ENCODE data around the gene LRRD1.

Gene LRRD1

GRCh38 chr7:92141161-92141560, 37.8 kb downstream of the LRRD1 start:
- Histone ChIP-seq H3K79me2 (no peaks in the 10 kb centered on the region), H3K4me2 (ENCODE audit: low read length) (no peak overlapping the region), H3K9me3 (ENCODE audit: control insufficient read depth, low read length) (no peaks in the 10 kb centered on the region), H3K27me3 (ENCODE audit: control insufficient read depth, insufficient read depth, low read length) (no peaks in the 10 kb centered on the region), H3K9ac (no peak overlapping the region), H3K4me3 (ENCODE audit: low read depth, low read length) (no peak overlapping the region), H2AFZ (no peak overlapping the region), H3K36me3 (ENCODE audit: control insufficient read depth, insufficient read depth, low read length) (no peaks in the 10 kb centered on the region), H3K4me1 (no peaks in the 10 kb centered on the region), H3K27ac (no peak overlapping the region)
- TF ChIP-seq CTCF (IDR thresholded peaks at IDR 0.05): no peak

DNA sequence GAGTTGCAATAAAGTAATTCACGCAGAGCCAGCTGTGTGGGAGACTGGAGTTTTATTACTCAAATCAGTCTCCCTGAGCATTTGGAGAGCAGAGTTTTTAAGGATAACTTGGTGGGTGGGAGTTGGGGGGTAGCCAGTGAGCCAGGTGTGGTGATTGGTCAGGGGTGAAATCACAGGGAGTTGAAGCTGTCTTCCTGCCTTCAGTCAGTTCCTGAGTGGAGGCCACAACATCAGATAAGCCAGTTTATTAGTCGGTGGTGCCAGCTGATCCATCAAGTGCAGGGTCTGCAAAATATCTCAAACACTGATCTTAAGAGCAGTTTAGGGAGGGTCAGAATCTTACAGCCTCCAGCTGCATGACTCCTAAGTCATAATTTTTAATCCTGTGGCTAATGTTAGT, 41.4 kb downstream of the LRRD1 start:
- peaks cover 4% of the 10 kb centered on the region for H3K79me2 ChIP-seq
- no peak overlapping the region for H2AFZ ChIP-seq
- H3K27me3 ChIP-seq (ENCODE audit: control insufficient read depth, insufficient read depth, low read length): no peaks in the 10 kb centered on the region
- no peak overlapping the region for H3K9ac ChIP-seq
- H3K4me2 ChIP-seq (ENCODE audit: low read length): no peak overlapping the region
- H3K9me3 ChIP-seq (ENCODE audit: control insufficient read depth, low read length): no peaks in the 10 kb centered on the region
- H3K27ac ChIP-seq: no peak overlapping the region
- peaks cover 1% of the 10 kb centered on the region for H3K4me1 ChIP-seq
- H3K36me3 ChIP-seq (ENCODE audit: control insufficient read depth, insufficient read depth, low read length): no peaks in the 10 kb centered on the region
- no peak overlapping the region for H3K4me3 ChIP-seq (ENCODE audit: low read depth, low read length)
- no peak for TF ChIP-seq CTCF (IDR thresholded peaks at IDR 0.05)

- Histone ChIP-seq H3K4me2 (ENCODE audit: low read length) (peak overlapping the region; percentile 86), H3K4me1 (peaks cover 3% of the 10 kb centered on the region), H3K4me3 (ENCODE audit: low read depth, low read length) (peak overlapping the region; percentile 88), H3K9me3 (ENCODE audit: control insufficient read depth, low read length) (no peaks in the 10 kb centered on the region), H3K79me2 (peaks cover 4% of the 10 kb centered on the region), H2AFZ (peak overlapping the region; percentile 93), H3K9ac (no peak overlapping the region), H3K27me3 (ENCODE audit: control insufficient read depth, insufficient read depth, low read length) (no peaks in the 10 kb centered on the region), H3K27ac (peak overlapping the region; percentile 96), H3K36me3 (ENCODE audit: control insufficient read depth, insufficient read depth, low read length) (no peaks in the 10 kb centered on the region)
- TF ChIP-seq CTCF (IDR thresholded peaks at IDR 0.05): no peak
Measured at GRCh38 chr7:92135052-92135889, 43.7 kb downstream of the LRRD1 start.

DNA sequence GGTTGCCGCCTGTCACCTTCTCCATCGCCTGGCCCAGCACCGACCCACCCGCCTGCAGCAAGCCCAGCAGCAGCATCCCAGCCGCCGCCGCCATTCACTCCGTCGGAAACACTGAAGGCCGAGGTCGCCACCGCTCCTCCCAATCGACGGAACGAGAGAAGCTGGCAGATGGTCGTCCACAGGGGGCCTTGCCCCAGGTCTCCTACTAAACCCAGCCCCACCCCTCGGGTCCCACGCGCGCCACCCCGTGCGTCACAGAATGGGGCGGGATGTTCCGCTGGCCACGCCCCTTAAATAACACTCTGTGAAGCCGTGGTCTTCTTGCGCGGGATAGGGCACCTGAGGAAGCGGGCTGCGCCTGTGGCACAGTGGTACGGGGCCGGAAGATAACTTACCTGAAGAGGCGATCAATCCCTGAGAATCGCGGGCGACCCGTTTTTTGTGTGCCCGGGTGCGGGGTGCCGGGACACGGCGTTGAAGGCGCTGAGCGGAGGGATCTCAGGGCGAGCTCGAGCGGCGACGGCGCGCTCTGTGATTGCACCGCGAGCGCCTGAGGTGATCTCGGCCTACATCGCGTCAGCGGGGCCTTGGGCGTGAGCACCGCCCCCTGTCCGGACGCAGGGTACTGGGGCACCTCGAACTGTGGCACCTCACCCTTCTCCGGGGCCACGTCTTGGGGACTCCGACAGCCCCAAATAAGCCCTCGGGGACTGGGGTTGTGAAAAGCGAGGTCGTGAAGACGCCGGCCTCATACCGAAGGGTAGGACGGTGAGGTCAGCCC, 44.5 kb downstream of the LRRD1 start, which contains the start of gene CYP51A1:
Gene CYP51A1 (minus strand): TSS at position 207 of the 781 bp plus-strand sequence. CDS start 113 bp downstream, at position 94.
- TF ChIP-seq CTCF (IDR thresholded peaks at IDR 0.05): no peak
- Histone ChIP-seq H3K79me2 (peaks cover 4% of the 10 kb centered on the region), H3K27me3 (ENCODE audit: control insufficient read depth, insufficient read depth, low read length) (no peaks in the 10 kb centered on the region), H3K4me3 (ENCODE audit: low read depth, low read length) (peak within 1 kb of the TSS; percentile 88), H3K4me1 (peaks cover 3% of the 10 kb centered on the region), H3K27ac (peak within 1 kb of the TSS; percentile 96), H3K9ac (peak within 1 kb of the TSS; percentile 48), H2AFZ (peak within 1 kb of the TSS; percentile 93), H3K36me3 (ENCODE audit: control insufficient read depth, insufficient read depth, low read length) (no peaks in the 10 kb centered on the region), H3K9me3 (ENCODE audit: control insufficient read depth, low read length) (no peaks in the 10 kb centered on the region), H3K4me2 (ENCODE audit: low read length) (peak within 1 kb of the TSS; percentile 86)

All from parathyroid adenoma (tissue), 2 donors.